Thoracic aorta (tissue), 2 donors: ENCODE data around the gene PVALEF. TPM values are rescaled to one million over a fixed set of nuclear protein-coding genes. Genes with fewer than 3 reads are reported as not detected.
"Not testable (repeated sequence)": the region's sequence is repeated elsewhere in the genome, so short reads cannot be mapped to it uniquely, and the experiment has no call there.

ENCODE experiments used
- ATAC-seq: fragments of 150-250 bp; one replicate; pipeline ENCODE4 v1.8.0; 2017; ENCODE audit warnings: low read depth; ENCODE audit not compliant: insufficient number of reproducible peaks, low FRiP score
- DNase-seq: peaks from one replicate; pipeline ENCODE4 v3.0.0-alpha.2; 2020; ENCODE audit warnings: low spot score
- H3K27ac ChIP-seq, 2 donors: fragments of 200-600 bp; sonication (generic); 1 replicate in 1 of 2; 2 replicates in 1 of 2; pipeline ENCODE4 v1.5.1; 2016; ENCODE audit warnings: mild to moderate bottlenecking in 2 of 2, moderate library complexity in 2 of 2
- H3K27me3 ChIP-seq: fragments of 200-600 bp; sonication (generic); replicated peaks from 2 replicates; pipeline ENCODE4 v1.6.0; 2016; ENCODE audit warnings: mild to moderate bottlenecking; ENCODE audit not compliant: insufficient read depth
- H3K36me3 ChIP-seq: fragments of 200-600 bp; sonication (generic); one replicate; pipeline ENCODE4 v1.5.1; 2016
- H3K4me1 ChIP-seq, 2 donors: fragments of 200-600 bp; sonication (generic); 1 replicate in 1 of 2; 2 replicates in 1 of 2; pipeline versions ENCODE4 v1.5.1 to v1.6.0; 2016; ENCODE audit warnings: low read depth in 2 of 2, mild to moderate bottlenecking in 1 of 2; ENCODE audit not compliant: control insufficient read depth in 1 of 2
- H3K4me3 ChIP-seq: fragments of 200-600 bp; sonication (generic); 2 replicates; pipeline ENCODE4 v1.5.1; 2016; ENCODE audit warnings: mild to moderate bottlenecking
- H3K9me3 ChIP-seq: fragments of 200-600 bp; sonication (generic); 2 replicates; pipeline ENCODE4 v1.5.1; 2016
- total RNA-seq, 2 donors: library from RNA; depleted of rRNA; stranded (reverse); fragments of >200 nt; gene quantifications; one replicate each; pipeline versions ENCODE4 v1.1.0 to v1.2.3, GENCODE V29; 2016
- TF ChIP-seq, protein P1 (sequence below): fragments of 200-600 bp; sonication (generic); IDR thresholded peaks from one replicate; pipeline ENCODE4 v1.5.1; 2019; ENCODE audit warnings: antibody characterized with exemption

Gene PVALEF
- total RNA-seq, 2 donors from 2014 or later, result not detected

DNA sequence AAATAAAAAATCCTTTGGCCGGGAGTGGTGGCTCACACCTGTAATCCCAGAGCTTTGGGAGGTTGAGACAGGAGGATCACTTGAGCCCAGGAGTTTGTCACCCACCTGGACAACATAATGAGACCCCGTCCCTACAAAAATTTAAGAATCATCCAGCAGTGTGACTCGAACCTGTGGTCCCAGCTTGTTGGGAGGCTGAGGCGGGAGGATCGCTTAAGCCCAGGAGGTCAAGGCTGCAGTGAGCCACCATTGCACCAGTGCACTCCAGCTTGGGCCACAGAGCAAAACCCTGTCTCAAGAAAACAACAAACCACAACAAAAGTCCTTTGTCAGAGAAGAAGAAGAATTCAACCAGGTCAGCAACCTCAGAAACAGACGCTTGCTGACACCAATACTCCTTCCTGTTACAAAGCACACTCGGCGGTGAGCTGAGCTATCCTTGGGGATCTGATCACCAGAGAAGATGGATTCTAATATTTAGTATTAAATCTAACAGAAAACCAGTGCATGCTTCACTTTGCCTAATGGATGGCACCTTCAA, 12.9 kb upstream of the PVALEF start:
- no peak overlapping the region for H3K4me3 ChIP-seq
- ATAC-seq (no peak), DNase-seq (no peak)
- no peaks in the 10 kb centered on the region for H3K9me3 ChIP-seq
- TF ChIP-seq, protein P1, sequence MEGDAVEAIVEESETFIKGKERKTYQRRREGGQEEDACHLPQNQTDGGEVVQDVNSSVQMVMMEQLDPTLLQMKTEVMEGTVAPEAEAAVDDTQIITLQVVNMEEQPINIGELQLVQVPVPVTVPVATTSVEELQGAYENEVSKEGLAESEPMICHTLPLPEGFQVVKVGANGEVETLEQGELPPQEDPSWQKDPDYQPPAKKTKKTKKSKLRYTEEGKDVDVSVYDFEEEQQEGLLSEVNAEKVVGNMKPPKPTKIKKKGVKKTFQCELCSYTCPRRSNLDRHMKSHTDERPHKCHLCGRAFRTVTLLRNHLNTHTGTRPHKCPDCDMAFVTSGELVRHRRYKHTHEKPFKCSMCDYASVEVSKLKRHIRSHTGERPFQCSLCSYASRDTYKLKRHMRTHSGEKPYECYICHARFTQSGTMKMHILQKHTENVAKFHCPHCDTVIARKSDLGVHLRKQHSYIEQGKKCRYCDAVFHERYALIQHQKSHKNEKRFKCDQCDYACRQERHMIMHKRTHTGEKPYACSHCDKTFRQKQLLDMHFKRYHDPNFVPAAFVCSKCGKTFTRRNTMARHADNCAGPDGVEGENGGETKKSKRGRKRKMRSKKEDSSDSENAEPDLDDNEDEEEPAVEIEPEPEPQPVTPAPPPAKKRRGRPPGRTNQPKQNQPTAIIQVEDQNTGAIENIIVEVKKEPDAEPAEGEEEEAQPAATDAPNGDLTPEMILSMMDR, result no peak
- no peaks in the 10 kb centered on the region for H3K27me3 ChIP-seq
- no peaks in the 10 kb centered on the region for H3K36me3 ChIP-seq
- H3K4me1 ChIP-seq, result no peaks in the 10 kb centered on the region
- H3K27ac ChIP-seq, result no peak overlapping the region

DNA sequence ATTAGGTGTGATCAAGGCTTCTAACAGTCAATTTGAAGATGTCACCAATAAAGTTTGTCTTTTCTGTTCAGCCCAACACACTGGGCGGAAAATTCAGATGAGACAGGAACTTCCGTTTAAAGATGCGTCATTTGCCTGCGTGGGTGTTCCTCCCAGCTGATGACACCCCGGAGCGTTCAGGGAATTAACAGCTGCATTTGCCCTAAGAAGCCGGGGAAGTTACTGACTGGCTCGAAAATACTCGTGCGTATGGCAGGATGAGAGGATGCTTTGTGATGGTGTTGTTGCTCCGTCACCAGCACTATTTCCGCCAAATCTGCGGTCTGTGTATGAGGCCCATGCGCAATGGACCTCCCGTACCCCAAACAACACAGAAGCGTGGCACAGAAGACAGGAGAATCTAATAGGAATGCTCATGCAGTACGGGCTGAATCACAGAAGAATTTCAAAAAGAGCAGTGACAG, 11.9 kb upstream of the PVALEF start:
- TF ChIP-seq, protein P1, result no peak
- no peak overlapping the region for H3K27ac ChIP-seq
- ATAC-seq, result no peak

DNA sequence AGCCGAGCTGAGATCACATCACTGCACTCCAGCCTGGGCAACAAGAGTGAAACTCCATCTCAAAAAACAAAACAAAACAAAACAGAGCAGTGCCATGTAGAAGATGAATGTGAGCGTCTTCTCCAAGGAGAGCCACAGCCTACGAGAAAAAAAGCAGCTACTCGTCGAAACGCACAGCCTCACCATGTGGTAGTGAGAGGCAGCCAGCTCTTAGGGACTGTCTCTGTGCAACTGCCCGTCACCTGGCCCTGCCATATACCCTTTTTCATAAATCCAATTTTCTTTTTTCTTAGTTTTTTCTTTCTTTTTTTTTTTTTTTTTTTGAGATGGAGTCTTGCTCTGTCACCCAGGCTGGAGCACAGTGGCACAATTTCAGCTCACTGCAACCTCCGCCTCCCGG, 11.3 kb upstream of the PVALEF start:
- H3K27me3 ChIP-seq, DNase-seq, H3K27ac ChIP-seq, H3K36me3 ChIP-seq, H3K9me3 ChIP-seq, H3K4me1 ChIP-seq, H3K4me3 ChIP-seq, ATAC-seq: not testable (repeated sequence)

More for the DNA sequence above, 11.9 kb upstream of the PVALEF start:
- no peak for DNase-seq
- no peaks in the 10 kb centered on the region for H3K9me3 ChIP-seq
- H3K4me3 ChIP-seq, result no peak overlapping the region
- H3K36me3 ChIP-seq, result no peaks in the 10 kb centered on the region
- no peaks in the 10 kb centered on the region for H3K27me3 ChIP-seq
- no peaks in the 10 kb centered on the region for H3K4me1 ChIP-seq

DNA sequence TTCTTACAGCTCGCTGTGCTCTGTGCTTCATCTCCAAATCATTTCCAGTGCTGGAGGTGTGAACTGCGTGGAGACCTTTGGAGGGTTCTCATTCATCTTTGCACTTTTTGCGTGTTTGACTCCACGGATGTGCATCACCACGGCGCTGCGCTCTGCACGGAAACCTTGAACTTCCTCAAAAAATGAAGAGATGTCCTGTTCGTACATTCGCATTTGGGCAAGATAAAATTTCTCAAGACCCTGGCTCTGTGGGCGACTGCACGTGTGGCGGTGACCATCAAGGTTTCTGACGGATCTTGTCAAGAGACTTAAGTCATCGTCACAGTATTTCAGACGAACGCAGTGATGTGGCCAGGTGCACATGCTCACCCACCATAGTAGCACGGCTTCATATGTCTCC, 10.3 kb upstream of the PVALEF start:
- Histone ChIP-seq H3K4me3 (no peak overlapping the region), H3K9me3 (no peaks in the 10 kb centered on the region), H3K27ac (no peak overlapping the region), H3K36me3 (no peaks in the 10 kb centered on the region), H3K27me3 (no peaks in the 10 kb centered on the region), H3K4me1 (no peaks in the 10 kb centered on the region)
- TF ChIP-seq, protein P1, result no peak
- no peak for DNase-seq
- ATAC-seq, result no peak

DNA sequence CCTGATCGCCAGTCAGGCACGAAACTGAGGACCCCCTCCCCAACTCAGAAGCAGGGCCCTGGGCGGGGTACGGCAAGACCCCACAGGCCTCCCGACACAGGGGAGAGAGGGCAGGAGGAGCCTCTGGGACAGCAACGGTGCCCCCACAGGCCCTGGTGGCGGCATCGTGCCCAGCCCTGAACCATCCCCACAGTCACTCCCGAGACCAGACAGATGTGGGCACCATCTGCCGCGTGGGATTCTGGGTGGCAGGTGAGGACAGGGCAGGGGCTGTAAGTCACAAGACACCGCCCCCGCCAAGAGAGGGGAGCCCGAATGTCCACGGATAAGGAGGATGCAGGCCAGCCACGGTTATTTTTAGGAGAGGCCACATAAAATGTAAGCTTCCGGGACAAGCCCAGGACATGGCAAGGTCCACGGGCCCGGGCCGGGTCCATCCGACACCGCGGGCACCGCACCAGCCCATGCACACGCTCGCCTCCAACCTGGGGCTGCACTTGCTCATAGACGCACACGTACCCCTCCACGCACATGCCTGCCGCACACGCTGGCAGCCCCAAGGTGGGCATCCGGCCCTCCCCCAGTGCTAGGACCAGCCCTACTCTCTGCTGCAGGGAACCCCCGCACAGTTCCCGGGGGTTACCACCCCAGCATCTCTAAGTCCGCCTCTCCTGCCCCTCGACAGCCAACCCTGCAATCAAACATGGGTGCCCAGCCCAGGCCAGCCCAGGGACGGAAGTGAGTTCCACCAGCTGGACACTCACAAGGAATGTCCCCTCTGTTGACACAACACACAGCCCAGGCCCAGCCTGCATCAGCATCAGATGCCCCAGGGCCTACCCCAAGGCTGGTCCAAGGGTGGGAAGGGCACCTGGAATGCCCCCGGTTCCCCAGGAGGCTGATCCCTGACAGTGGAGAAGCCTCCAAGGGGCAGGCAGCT, 8.2 kb upstream of the PVALEF start:
- H3K9me3 ChIP-seq, result no peaks in the 10 kb centered on the region
- no peak for DNase-seq
- TF ChIP-seq, protein P1, result no peak
- no peak overlapping the region for H3K4me3 ChIP-seq
- no peaks in the 10 kb centered on the region for H3K27me3 ChIP-seq
- no peak for ATAC-seq
- H3K36me3 ChIP-seq, result no peaks in the 10 kb centered on the region
- no peak overlapping the region for H3K27ac ChIP-seq
- no peaks in the 10 kb centered on the region for H3K4me1 ChIP-seq
